ENCODE measurements around the gene P2RY2.

Gene P2RY2

GRCh38 chr11:73194593-73194992 is 23.5 kb upstream of the P2RY2 start:
- Histone ChIP-seq H3F3A (ENCODE audit: insufficient read depth, low read length) (no peaks in the 10 kb centered on the region), H3K9me3 (replicated peaks; ENCODE audit: insufficient read depth, low read length) (no peaks in the 10 kb centered on the region), H2AFZ (ENCODE audit: low read length) (no peak overlapping the region), H3K4me1 (ENCODE audit: low read length) (no peaks in the 10 kb centered on the region), H3K9me2 (replicated peaks; ENCODE audit: insufficient read depth, low read length) (no peaks in the 10 kb centered on the region), H3K79me2 (ENCODE audit: low read length) (no peaks in the 10 kb centered on the region), H4K20me1 (ENCODE audit: insufficient read depth, low read length) (no peaks in the 10 kb centered on the region), H3K4me2 (ENCODE audit: low read depth, low read length) (no peak overlapping the region), H3K27me3 (replicated peaks; ENCODE audit: insufficient read depth, low read length) (no peaks in the 10 kb centered on the region), H3K9ac (ENCODE audit: low read length) (no peak overlapping the region), H3K4me3 (ENCODE audit: low read length) (no peak overlapping the region), H3K27ac (ENCODE audit: low read length) (no peak overlapping the region), H3K36me3 (replicated peaks; ENCODE audit: insufficient read depth, low read length) (no peaks in the 10 kb centered on the region)
- TF ChIP-seq EZH2phosphoT487 (IDR thresholded peaks at IDR 0.05; ENCODE audit: low read length) (no peak), CTCF (IDR thresholded peaks at IDR 0.05; ENCODE audit: low read length) (no peak), EZH2 (optimal IDR thresholded peaks at IDR 0.05; ENCODE audit: low read depth, low read length) (no peak)
- no peak for DNase-seq

DNA sequence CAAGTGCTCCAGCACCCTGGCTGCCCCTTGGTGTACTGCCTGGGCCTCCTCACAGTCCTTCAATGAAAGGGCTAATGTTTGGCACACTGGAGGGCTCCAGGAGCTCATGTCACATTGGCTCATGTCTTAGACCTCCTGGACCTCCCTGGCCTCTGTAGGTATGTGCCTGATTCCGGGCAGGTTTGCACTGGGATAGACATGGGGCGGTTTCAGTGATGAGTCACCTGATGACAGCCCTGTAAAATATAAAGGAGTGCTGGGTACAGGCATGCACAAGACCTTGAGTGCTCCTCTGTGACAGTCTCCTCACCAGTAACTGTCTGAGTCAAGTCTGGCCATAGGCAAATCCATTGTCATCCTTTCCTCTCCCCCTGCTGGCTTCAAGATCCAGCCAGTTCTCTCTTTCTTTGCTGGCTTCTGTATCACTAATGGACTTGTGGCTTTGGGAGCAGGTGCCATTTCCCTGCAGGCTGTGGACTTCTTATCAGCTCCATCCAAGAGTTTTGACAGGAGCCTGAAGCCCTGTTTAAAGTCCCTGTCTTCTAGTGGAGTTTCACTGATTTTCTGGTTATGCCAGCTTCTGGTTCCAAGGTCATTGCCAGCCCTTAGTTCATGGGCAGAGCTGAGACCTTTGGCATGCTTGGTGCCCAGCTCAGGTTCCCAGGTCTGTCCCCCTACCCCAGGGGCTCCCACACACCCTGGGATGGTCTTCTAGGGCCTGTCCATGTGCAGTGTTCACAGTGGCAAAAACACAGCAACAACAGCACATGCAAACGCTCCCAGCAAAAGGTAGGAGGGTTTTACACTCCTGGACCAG is 22.7 kb upstream of the P2RY2 start:
- Histone ChIP-seq H3K79me2 (ENCODE audit: low read length) (no peaks in the 10 kb centered on the region), H3K36me3 (replicated peaks; ENCODE audit: insufficient read depth, low read length) (no peaks in the 10 kb centered on the region), H3K4me2 (ENCODE audit: low read depth, low read length) (no peak overlapping the region), H2AFZ (ENCODE audit: low read length) (no peak overlapping the region), H3K27me3 (replicated peaks; ENCODE audit: insufficient read depth, low read length) (no peaks in the 10 kb centered on the region), H3K9me2 (replicated peaks; ENCODE audit: insufficient read depth, low read length) (no peaks in the 10 kb centered on the region), H3K4me1 (ENCODE audit: low read length) (no peaks in the 10 kb centered on the region), H3F3A (ENCODE audit: insufficient read depth, low read length) (no peaks in the 10 kb centered on the region), H3K9me3 (replicated peaks; ENCODE audit: insufficient read depth, low read length) (no peaks in the 10 kb centered on the region), H3K4me3 (ENCODE audit: low read length) (no peak overlapping the region), H4K20me1 (ENCODE audit: insufficient read depth, low read length) (no peaks in the 10 kb centered on the region), H3K9ac (ENCODE audit: low read length) (no peak overlapping the region), H3K27ac (ENCODE audit: low read length) (no peak overlapping the region)
- DNase-seq, result no peak
- TF ChIP-seq CTCF (IDR thresholded peaks at IDR 0.05; ENCODE audit: low read length) (no peak), EZH2 (optimal IDR thresholded peaks at IDR 0.05; ENCODE audit: low read depth, low read length) (no peak), EZH2phosphoT487 (IDR thresholded peaks at IDR 0.05; ENCODE audit: low read length) (no peak)

DNA sequence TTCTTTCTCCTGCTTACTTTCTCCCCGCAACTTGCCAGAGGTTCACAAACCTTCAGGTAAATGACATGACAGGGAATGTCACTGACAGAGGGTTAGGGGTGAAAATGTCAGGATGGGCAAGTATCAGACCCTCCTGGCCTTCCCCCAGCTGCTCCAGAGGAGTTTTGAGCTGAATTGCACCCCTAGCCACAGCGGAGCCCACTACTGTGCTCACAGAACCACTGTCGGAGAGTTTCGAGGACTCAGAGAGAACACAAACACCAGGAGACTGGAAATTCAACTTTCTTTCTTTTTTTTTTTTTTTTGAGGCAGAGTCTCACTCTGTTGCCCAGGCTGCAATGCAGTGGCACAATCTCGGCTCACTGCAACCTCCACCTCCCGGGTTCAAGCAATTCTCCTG is 21.5 kb upstream of the P2RY2 start:
- no peak overlapping the region for H3K27ac ChIP-seq (ENCODE audit: low read length)
- H3K4me2 ChIP-seq (ENCODE audit: low read depth, low read length), result no peak overlapping the region
- H4K20me1 ChIP-seq (ENCODE audit: insufficient read depth, low read length), result no peaks in the 10 kb centered on the region
- no peaks in the 10 kb centered on the region for H3K79me2 ChIP-seq (ENCODE audit: low read length)
- no peak overlapping the region for H3K4me3 ChIP-seq (ENCODE audit: low read length)
- H3K4me1 ChIP-seq (ENCODE audit: low read length), result no peaks in the 10 kb centered on the region
- DNase-seq, result no peak
- no peak overlapping the region for H2AFZ ChIP-seq (ENCODE audit: low read length)
- H3K36me3 ChIP-seq (replicated peaks; ENCODE audit: insufficient read depth, low read length), result no peaks in the 10 kb centered on the region
- no peak overlapping the region for H3K9ac ChIP-seq (ENCODE audit: low read length)
- no peaks in the 10 kb centered on the region for H3K9me3 ChIP-seq (replicated peaks; ENCODE audit: insufficient read depth, low read length)
- H3F3A ChIP-seq (ENCODE audit: insufficient read depth, low read length), result no peaks in the 10 kb centered on the region
- TF ChIP-seq EZH2 (optimal IDR thresholded peaks at IDR 0.05; ENCODE audit: low read depth, low read length) (no peak), CTCF (IDR thresholded peaks at IDR 0.05; ENCODE audit: low read length) (no peak), EZH2phosphoT487 (IDR thresholded peaks at IDR 0.05; ENCODE audit: low read length) (no peak)
- H3K9me2 ChIP-seq (replicated peaks; ENCODE audit: insufficient read depth, low read length), result no peaks in the 10 kb centered on the region
- no peaks in the 10 kb centered on the region for H3K27me3 ChIP-seq (replicated peaks; ENCODE audit: insufficient read depth, low read length)
